CD8-positive, alpha-beta memory T cell (primary cell): ENCODE results near the gene ZMIZ1. TPM values are rescaled to one million over a fixed set of nuclear protein-coding genes. Genes with fewer than 3 reads are reported as not detected.
A peak's percentile ranks its signal among the peaks of the same experiment; 100 is the strongest.

Experiments
- CTCF ChIA-PET: fragments of 350-600 bp; sonication (Branson Sonifier 250); formaldehyde crosslinking; loops from one replicate; lab custom pipeline; 2021; ENCODE audit warnings: antibody characterized with exemption; lab: Charles Lee
- POLR2A ChIA-PET: fragments of 350-600 bp; sonication (Branson Sonifier 250); formaldehyde crosslinking; loops from one replicate; lab custom pipeline; 2021; ENCODE audit warnings: antibody characterized with exemption; lab: Charles Lee
- DNase-seq, 5 donors: peaks; one replicate each; pipeline versions ENCODE4 v3.0.0 to v3.0.0-alpha.2; 2020 to 2022; ENCODE audit warnings: mixed read lengths in 1 of 5
- H3K27ac ChIP-seq: one replicate; pipeline ENCODE4 v1.7.0; 2013; ENCODE audit warnings: low read depth, mild to moderate bottlenecking, low read length, moderate library complexity
- H3K27me3 ChIP-seq: 2 replicates; pipeline ENCODE4 v1.7.0; 2013; ENCODE audit warnings: low read length, mild to moderate bottlenecking; ENCODE audit not compliant: insufficient read depth, poor library complexity, severe bottlenecking
- H3K36me3 ChIP-seq: 2 replicates; pipeline ENCODE4 v1.7.0; 2013; ENCODE audit warnings: mild to moderate bottlenecking, low read length, moderate library complexity; ENCODE audit not compliant: insufficient read depth
- H3K4me1 ChIP-seq: 2 replicates; pipeline ENCODE4 v1.7.0; 2013; ENCODE audit warnings: mild to moderate bottlenecking, low read length, moderate library complexity; ENCODE audit not compliant: insufficient read depth
- H3K4me3 ChIP-seq: 2 replicates; pipeline ENCODE4 v1.7.0; 2013; ENCODE audit warnings: mild to moderate bottlenecking, low read length
- H3K9me3 ChIP-seq: 2 replicates; pipeline ENCODE4 v1.7.0; 2013; ENCODE audit warnings: mild to moderate bottlenecking, low read length
- H3K27ac Mint-ChIP-seq, 8 donors: one replicate each; pipeline ENCODE4 v1.8.0; 2020 to 2021; ENCODE audit warnings: mixed read lengths in 8 of 8, mild to moderate bottlenecking in 6 of 8, inconsistent platforms in 3 of 8, moderate library complexity in 3 of 8
- H3K27me3 Mint-ChIP-seq, 2 donors: one replicate each; pipeline ENCODE4 v1.8.0; 2020 to 2021; ENCODE audit warnings: mixed read lengths in 2 of 2, mild to moderate bottlenecking in 1 of 2, moderate library complexity in 1 of 2
- H3K36me3 Mint-ChIP-seq, 3 donors: one replicate each; pipeline ENCODE4 v1.8.0; 2020 to 2021; ENCODE audit warnings: mixed read lengths in 3 of 3, inconsistent platforms in 1 of 3, mild to moderate bottlenecking in 1 of 3
- H3K4me1 Mint-ChIP-seq, 3 donors: one replicate each; pipeline ENCODE4 v1.8.0; 2020 to 2021; ENCODE audit warnings: mixed read lengths in 3 of 3, inconsistent platforms in 1 of 3, mild to moderate bottlenecking in 1 of 3
- H3K4me3 Mint-ChIP-seq, 7 donors: one replicate each; pipeline ENCODE4 v1.8.0; 2020 to 2021; ENCODE audit warnings: mixed read lengths in 7 of 7, mild to moderate bottlenecking in 6 of 7, moderate library complexity in 4 of 7, inconsistent platforms in 2 of 7
- H3K9me3 Mint-ChIP-seq, 5 donors: one replicate each; pipeline ENCODE4 v1.8.0; 2020 to 2022; ENCODE audit warnings: mixed read lengths in 5 of 5, mild to moderate bottlenecking in 3 of 5, moderate library complexity in 2 of 5, inconsistent platforms in 1 of 5
- polyA plus RNA-seq: library from polyadenylated mRNA; unstranded; fragments of 300-500 nt; fragmentation: Illumina TruSeq; gene quantifications from one replicate; pipeline ENCODE4 v1.2.3, GENCODE V29; 2021
- total RNA-seq, 2 experiments: library from RNA; stranded (reverse); gene quantifications; one replicate each; pipeline ENCODE4 v1.2.3, GENCODE V29; 2021

The ZMIZ1 gene
- total and polyA plus RNA-seq, 3 experiments from 2014 or later = 8.0 to 36.3 (median 34.7) TPM

- Mint-ChIP-seq H3K27ac (no peak overlapping the region), H3K9me3 (no peaks in the 10 kb centered on the region), H3K36me3 (no peaks in the 10 kb centered on the region), H3K4me3 (no peak overlapping the region), H3K27me3 (peaks cover 0 to 4% of the 10 kb centered on the region in 2 donors), H3K4me1 (peaks cover 15 to 54% (median 17%) of the 10 kb centered on the region in 3 donors)
- H3K36me3 ChIP-seq = no peaks in the 10 kb centered on the region
- H3K4me1 ChIP-seq = peaks cover 13% of the 10 kb centered on the region
- CTCF ChIA-PET = no interaction called here
- no peaks in the 10 kb centered on the region for H3K27me3 ChIP-seq
- H3K27ac ChIP-seq = no peak overlapping the region
- POLR2A ChIA-PET = interaction anchor here (0.6 kb wide), 1 partner anchor 10 kb away, joined by 5 read pairs; no protein-coding TSS in a partner anchor
- H3K4me3 ChIP-seq = no peak overlapping the region
- H3K9me3 ChIP-seq = no peaks in the 10 kb centered on the region
- DNase-seq = no peak
These were observed 9.7 kb downstream of the ZMIZ1 start for GRCh38 chr10:79078367-79079053.

GRCh38 chr10:79079054-79079397 is 10.3 kb downstream of the ZMIZ1 start:
- ChIA-PET POLR2A (interaction anchor here (0.6 kb wide), 1 partner anchor 11 kb away, joined by 5 read pairs; no protein-coding TSS in a partner anchor), CTCF (no interaction called here)
- Mint-ChIP-seq H3K36me3 (no peaks in the 10 kb centered on the region), H3K4me3 (no peak overlapping the region), H3K9me3 (no peaks in the 10 kb centered on the region), H3K27ac (peak overlapping the region in 1 of 8 donors; percentile 33), H3K4me1 (peaks cover 20 to 54% (median 22%) of the 10 kb centered on the region in 3 donors), H3K27me3 (peaks cover 0 to 4% of the 10 kb centered on the region in 2 donors)
- no peaks in the 10 kb centered on the region for H3K9me3 ChIP-seq
- no peaks in the 10 kb centered on the region for H3K36me3 ChIP-seq
- no peak overlapping the region for H3K27ac ChIP-seq
- H3K27me3 ChIP-seq = no peaks in the 10 kb centered on the region
- H3K4me1 ChIP-seq = peaks cover 19% of the 10 kb centered on the region
- no peak for DNase-seq
- no peak overlapping the region for H3K4me3 ChIP-seq

DNA sequence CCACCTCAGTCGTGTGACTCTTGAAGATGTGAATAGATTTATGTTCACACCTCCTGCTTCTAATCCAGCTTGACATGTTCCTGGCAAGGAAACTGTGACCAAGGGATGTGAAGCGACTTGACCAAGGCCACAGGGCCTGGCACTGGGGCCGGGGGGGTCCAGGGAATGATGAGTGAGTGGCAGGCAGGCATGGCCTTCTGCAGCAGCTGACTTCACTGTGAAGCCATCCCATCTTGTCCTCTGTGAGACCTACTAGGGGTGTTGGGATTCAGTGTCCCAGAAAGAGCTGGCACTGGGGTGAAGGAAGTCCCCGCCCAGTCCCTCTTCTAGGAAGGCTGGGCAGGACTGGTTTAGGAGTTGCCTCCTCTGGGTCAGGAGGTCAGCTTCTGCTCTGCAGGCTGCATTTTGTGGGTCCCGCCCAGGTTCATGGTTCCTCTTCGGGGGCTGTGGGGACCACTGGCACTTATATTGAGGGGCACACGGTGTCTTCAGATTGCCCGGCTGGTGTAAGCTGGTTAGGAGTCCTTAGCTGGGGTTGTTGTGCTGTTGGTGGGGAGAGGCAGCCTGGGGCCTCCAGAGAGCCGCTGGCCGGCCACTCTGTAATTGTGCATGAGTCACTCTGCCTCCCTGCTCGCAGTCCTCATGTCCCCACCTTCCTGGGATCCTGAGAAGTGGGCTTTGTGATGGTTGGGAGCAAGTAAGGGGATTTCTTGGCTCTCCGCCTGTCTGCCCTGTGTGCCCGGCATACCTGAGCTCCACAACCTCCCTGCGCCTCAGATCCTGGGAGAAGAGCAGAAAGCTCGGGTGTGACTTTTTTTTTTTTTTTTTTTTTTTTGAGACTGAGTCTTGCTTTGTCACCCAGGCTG is 11.0 kb downstream of the ZMIZ1 start:
- no peak for DNase-seq
- Mint-ChIP-seq H3K4me3 (no peak overlapping the region), H3K36me3 (no peaks in the 10 kb centered on the region), H3K9me3 (no peaks in the 10 kb centered on the region), H3K4me1 (peaks cover 27 to 59% (median 28%) of the 10 kb centered on the region in 3 donors), H3K27me3 (peaks cover 0 to 4% of the 10 kb centered on the region in 2 donors), H3K27ac (peak overlapping the region in 1 of 8 donors; percentile 31)
- Histone ChIP-seq H3K9me3 (no peaks in the 10 kb centered on the region), H3K36me3 (no peaks in the 10 kb centered on the region), H3K4me1 (peaks cover 25% of the 10 kb centered on the region), H3K27me3 (no peaks in the 10 kb centered on the region), H3K27ac (no peak overlapping the region), H3K4me3 (no peak overlapping the region)
- POLR2A ChIA-PET = no interaction called here
- CTCF ChIA-PET = no interaction called here

DNA sequence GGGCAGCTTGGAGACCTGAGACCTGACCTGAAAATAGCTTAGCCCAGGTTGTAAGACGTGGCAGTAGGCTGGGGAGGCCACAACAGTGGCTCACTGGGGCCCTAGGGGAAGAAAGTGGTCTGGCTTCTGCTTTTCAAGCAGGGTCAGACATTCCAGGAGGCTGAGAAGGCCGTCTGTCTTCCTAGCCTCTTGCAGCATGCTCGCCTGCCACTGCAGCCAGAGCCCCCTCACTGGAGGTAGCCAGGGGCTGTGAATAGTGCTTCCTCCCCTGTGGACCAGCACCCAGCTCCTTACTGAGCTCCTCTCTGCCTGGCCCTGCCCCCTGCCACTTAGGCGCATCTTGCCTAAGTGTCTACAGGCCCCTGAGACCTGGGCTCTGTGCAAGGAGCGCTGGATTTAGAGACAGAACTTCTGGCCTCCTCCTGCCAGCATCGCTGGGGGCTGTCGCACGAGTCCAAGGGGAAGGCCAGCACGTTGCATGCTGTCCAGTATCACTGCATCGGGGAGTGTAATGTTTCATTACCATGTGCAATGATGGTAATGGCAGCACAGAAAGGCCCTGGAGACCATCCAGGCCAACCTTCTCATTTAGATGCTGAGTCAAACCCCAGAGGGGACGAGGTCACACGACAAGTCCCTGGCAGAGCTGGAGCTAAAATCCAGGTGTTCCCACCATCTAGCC is 12.7 kb downstream of the ZMIZ1 start:
- H3K36me3 ChIP-seq = no peaks in the 10 kb centered on the region
- Mint-ChIP-seq H3K4me1 (peaks cover 27 to 51% (median 32%) of the 10 kb centered on the region in 3 donors), H3K9me3 (no peaks in the 10 kb centered on the region), H3K27me3 (peaks cover 0 to 4% of the 10 kb centered on the region in 2 donors), H3K4me3 (peak overlapping the region in 1 of 7 donors; percentile 27), H3K27ac (peak overlapping the region in 2 of 8 donors; percentile 32 to 68), H3K36me3 (no peaks in the 10 kb centered on the region)
- ChIA-PET POLR2A (interaction anchor here (0.8 kb wide), 1 partner anchor 54 kb away, joined by 3 read pairs; no protein-coding TSS in a partner anchor), CTCF (no interaction called here)
- H3K27ac ChIP-seq = no peak overlapping the region
- no peaks in the 10 kb centered on the region for H3K27me3 ChIP-seq
- DNase-seq = no peak
- H3K4me3 ChIP-seq = no peak overlapping the region
- H3K4me1 ChIP-seq = peaks cover 26% of the 10 kb centered on the region
- no peaks in the 10 kb centered on the region for H3K9me3 ChIP-seq

DNA sequence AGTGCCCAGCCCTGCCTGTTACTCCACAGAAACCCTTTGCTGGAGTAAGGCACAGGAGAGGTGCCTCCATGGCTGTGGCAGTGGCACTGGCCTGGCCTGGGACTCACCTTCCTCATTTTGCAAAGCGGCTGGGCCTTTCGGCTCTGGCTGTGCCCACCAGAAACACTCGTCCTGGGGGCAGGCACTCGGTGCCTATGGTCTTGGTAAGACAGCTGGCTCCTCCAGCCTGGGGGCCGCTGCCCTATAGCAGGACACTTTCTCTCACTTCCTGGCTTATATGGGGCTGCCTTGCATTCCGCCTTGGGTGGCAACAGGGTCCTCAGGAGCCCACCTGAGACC is 13.2 kb downstream of the ZMIZ1 start:
- Histone ChIP-seq H3K36me3 (no peaks in the 10 kb centered on the region), H3K27ac (no peak overlapping the region), H3K4me1 (peaks cover 26% of the 10 kb centered on the region), H3K9me3 (no peaks in the 10 kb centered on the region), H3K4me3 (no peak overlapping the region), H3K27me3 (no peaks in the 10 kb centered on the region)
- Mint-ChIP-seq H3K4me3 (no peak overlapping the region), H3K36me3 (peaks cover 0 to under 1% (median 0%) of the 10 kb centered on the region in 3 donors), H3K4me1 (peaks cover 28 to 54% (median 32%) of the 10 kb centered on the region in 3 donors), H3K27ac (no peak overlapping the region), H3K9me3 (no peaks in the 10 kb centered on the region), H3K27me3 (peaks cover 0 to 4% of the 10 kb centered on the region in 2 donors)
- ChIA-PET CTCF (no interaction called here), POLR2A (no interaction called here)
- no peak for DNase-seq

DNA sequence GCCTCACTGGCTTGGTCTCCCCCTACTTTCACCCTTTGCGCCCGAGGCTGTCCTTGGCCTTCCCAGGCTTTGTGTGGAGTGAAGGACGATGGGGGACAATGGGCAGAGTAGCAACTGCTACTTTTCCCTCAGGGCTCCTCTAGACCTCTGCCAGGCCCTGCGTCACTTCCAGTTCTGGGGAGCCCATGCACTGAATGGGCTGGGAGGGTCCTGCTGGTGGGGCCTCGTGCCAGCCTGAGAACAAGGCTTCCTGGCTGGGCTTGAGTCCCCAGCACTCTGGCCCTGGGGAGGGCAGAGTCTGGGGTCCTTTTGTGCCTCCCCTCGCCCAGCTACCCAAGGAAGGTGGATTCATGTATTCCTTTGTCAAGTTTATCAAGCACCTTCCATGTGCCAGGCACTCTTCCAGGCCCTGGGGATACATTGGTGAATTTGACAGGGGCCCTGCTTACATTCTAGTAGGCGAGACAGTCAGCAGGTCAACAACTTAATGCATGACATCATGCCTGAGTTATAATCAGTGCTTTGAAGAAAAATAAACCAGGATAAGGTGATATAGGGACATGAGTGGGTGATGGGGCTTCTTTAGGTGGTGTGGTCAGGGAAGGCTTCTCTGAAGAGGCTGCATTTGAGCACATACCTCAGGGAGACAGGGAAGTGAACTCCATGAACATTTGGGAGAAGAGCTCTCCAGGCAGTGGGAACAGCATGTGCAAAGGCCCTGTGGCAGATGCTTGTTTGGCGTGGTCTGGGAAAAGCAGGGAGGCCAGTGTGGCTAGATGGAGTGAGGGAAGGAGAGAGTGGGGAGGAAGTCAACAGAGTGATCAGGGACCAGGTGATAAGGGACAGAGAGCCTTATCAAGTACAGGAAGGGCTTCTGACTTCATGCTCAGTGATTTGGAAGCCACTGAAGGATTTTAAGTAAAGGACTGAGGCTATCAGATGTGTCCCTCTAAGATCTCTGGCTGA is 14.1 kb downstream of the ZMIZ1 start:
- peaks cover 0 to 4% of the 10 kb centered on the region in 2 donors for H3K27me3 Mint-ChIP-seq
- ChIA-PET CTCF (no interaction called here), POLR2A (no interaction called here)
- Histone ChIP-seq H3K36me3 (no peaks in the 10 kb centered on the region), H3K9me3 (no peaks in the 10 kb centered on the region), H3K27me3 (no peaks in the 10 kb centered on the region), H3K4me1 (peaks cover 26% of the 10 kb centered on the region), H3K27ac (no peak overlapping the region), H3K4me3 (no peak overlapping the region)
- peak overlapping the region in 3 of 8 donors; percentile 52 to 64 (median 57) for H3K27ac Mint-ChIP-seq
- DNase-seq = no peak
- H3K9me3 Mint-ChIP-seq = no peaks in the 10 kb centered on the region
- peak overlapping the region in 1 of 7 donors; percentile 59 for H3K4me3 Mint-ChIP-seq
- H3K4me1 Mint-ChIP-seq = peaks cover 32 to 59% (median 37%) of the 10 kb centered on the region in 3 donors
- H3K36me3 Mint-ChIP-seq = peaks cover 0 to 1% (median 0%) of the 10 kb centered on the region in 3 donors
